HUES6 (cell line): ENCODE results near the gene INPP5F.

Source experiments
- H3K27ac ChIP-seq: 2 replicates; pipeline ENCODE4 v1.7.0; 2013; ENCODE audit warnings: low read depth, mild to moderate bottlenecking, low read length, inconsistent platforms
- H3K27me3 ChIP-seq: 2 replicates; pipeline ENCODE4 v1.6.1; 2013; ENCODE audit warnings: low read length; ENCODE audit not compliant: control insufficient read depth, insufficient read depth
- H3K36me3 ChIP-seq: 2 replicates; pipeline ENCODE4 v1.6.1; 2013; ENCODE audit warnings: low read length; ENCODE audit not compliant: control insufficient read depth, insufficient read depth
- H3K4me1 ChIP-seq: 2 replicates; pipeline ENCODE4 v1.6.1; 2013; ENCODE audit warnings: low read length; ENCODE audit not compliant: control insufficient read depth, insufficient read depth
- H3K4me3 ChIP-seq: 2 replicates; pipeline ENCODE4 v1.5.1; 2013; ENCODE audit warnings: low read depth, low read length
- H3K9ac ChIP-seq: one replicate; pipeline ENCODE4 v1.6.1; 2013; ENCODE audit warnings: mild to moderate bottlenecking, low read length
- H3K9me3 ChIP-seq: 2 replicates; pipeline ENCODE4 v1.6.1; 2013; ENCODE audit warnings: low read depth, low read length; ENCODE audit not compliant: control insufficient read depth, insufficient read depth

Gene INPP5F

DNA sequence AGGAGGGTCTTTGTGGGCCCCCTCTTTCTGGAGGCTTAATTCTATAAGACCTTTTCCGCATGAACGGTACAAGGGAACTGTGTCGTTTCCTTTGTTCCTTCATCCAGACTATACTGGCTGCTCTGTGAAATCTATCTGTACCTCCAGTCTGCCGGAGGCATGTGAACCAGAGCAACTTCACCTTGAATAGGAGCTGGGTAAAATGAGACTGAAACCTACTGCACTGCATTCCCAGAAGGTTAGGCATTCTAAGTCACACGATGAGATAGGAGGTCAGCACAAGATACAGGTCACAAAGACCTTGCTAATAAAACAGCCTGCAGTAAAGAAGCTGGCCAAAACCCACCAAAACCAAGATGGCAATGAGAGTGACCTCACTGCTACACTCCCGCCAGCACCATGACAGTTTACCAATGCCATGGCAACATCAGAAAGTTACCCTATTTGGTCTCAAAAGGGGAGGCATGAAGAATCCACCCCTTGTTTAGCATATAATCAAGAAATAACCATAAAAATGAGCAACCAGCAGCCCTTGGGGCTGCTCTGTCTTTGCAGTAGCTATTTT is 36.8 kb upstream of the INPP5F start:
- H3K27ac ChIP-seq = peak overlapping the region; percentile 94; the same call in 1 of the 2 replicates
- no peak overlapping the region for H3K4me3 ChIP-seq
- no peaks in the 10 kb centered on the region for H3K36me3 ChIP-seq
- peak overlapping the region; percentile 84 for H3K9ac ChIP-seq
- H3K27me3 ChIP-seq = no peaks in the 10 kb centered on the region
- H3K9me3 ChIP-seq = no peaks in the 10 kb centered on the region
- peaks cover 26% of the 10 kb centered on the region for H3K4me1 ChIP-seq

DNA sequence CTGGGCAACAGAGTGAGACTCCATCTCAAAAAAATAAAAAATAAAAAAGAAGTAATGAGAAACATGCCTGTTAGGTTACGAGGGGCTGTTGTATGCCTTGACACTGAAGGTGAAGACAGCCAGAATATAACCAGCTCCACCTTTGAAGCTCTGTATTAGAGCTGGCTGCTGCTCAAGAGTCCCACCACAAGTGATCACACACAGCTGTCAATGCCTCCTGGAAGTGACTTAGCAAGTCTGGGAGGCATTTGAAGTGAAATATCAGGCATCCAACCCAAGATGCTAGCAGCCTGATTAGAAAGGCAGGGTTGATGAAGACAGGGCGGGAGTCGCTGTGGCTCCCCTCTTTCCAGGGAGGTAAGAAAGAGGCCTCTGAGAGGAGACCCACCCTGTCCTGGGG is 34.1 kb upstream of the INPP5F start:
- Histone ChIP-seq H3K4me1 (peaks cover 26% of the 10 kb centered on the region), H3K36me3 (no peaks in the 10 kb centered on the region), H3K27me3 (no peaks in the 10 kb centered on the region), H3K9me3 (peaks cover 5% of the 10 kb centered on the region), H3K9ac (no peak overlapping the region), H3K27ac (no peak overlapping the region), H3K4me3 (no peak overlapping the region)

DNA sequence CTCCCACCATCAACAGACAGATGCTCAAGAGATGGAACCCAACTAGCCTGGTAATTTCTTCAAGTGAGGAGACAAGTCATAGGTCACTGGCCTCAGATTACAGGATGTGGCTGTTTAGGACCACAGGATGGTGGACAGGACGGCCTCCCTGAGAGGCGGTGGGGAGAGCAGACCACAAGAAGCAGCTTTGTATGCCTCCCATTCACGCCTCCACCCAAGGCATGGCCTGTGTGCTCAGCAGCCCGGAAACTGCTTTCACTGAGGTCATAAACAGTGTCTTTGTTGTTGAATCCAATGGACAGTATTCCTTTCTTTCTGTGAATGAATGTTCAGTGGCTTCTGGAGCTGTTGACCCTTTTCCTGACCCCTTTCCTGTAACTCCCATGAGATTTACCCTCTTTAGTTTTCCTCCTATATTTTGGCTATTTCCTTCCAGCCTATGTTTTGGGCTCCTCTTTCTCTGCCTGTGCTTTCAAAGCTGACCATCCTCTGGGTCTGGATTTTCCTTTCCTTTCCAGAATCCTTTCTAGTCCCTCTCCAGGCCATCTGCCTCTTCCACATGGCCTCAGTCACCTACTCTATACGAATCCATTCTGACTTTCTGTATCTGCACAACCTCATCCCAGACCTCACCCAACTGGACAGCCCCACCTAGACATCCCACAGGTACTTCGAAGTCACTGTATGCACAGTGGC is 32.4 kb upstream of the INPP5F start:
- Histone ChIP-seq H3K27me3 (no peaks in the 10 kb centered on the region), H3K27ac (no peak overlapping the region), H3K9me3 (peaks cover 5% of the 10 kb centered on the region), H3K4me1 (peaks cover 18% of the 10 kb centered on the region), H3K4me3 (no peak overlapping the region), H3K9ac (no peak overlapping the region), H3K36me3 (no peaks in the 10 kb centered on the region)

DNA sequence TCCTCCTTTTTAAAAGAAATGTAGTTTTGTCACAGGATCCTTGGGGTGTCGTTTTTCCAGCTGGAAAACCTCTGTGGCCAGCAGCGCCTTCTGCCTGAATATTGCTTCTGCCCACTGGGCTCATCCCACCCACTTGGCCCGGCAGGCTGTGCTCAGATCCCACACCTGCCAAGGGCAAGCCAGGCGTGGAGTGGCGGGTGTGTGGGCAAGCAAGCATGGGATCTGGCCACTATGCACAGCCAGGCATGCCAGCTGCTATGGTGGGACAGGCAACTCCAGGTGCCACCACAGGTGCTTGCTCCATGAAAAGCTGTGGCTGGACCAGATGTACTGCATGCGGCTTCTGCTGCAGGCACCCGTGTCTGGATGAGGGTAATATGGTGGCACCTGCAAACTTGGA is 31.2 kb upstream of the INPP5F start:
- Histone ChIP-seq H3K27ac (no peak overlapping the region), H3K36me3 (no peaks in the 10 kb centered on the region), H3K4me1 (peaks cover 8% of the 10 kb centered on the region; the same call in 1 of the 2 replicates), H3K9ac (no peak overlapping the region), H3K4me3 (no peak overlapping the region), H3K27me3 (no peaks in the 10 kb centered on the region), H3K9me3 (peaks cover 5% of the 10 kb centered on the region)

DNA sequence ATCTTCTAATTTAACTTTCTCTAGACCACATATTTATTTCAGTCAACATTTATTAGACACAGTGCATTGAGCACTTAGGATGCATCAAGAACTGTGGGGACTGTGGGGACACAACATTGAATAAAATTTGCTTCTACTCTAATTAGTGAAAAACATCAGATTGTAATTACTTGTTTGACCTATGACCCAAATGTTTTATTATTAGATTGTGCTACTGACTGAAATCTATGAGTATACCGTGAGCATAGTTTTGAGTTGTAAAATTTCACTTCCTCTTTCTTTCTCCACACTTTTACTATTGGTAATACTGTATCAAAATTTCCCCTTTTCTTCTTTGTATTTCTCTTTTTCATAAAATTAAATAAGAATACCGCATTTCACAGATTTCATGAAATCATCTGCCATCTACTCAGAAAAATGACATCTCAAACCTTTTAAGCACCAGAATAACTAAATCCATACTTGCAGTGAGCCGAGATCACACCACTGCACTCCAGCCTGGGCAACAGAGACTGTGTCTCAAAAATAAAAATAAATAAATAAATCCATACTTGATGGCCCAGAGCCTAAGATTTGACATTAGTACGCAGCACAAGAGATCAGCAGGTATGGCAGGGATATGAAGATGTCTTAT is 25.4 kb upstream of the INPP5F start:
- Histone ChIP-seq H3K27me3 (no peaks in the 10 kb centered on the region), H3K36me3 (no peaks in the 10 kb centered on the region), H3K9ac (no peak overlapping the region), H3K27ac (no peak overlapping the region), H3K9me3 (peaks cover under 1% of the 10 kb centered on the region; the same call in 1 of the 2 replicates), H3K4me1 (peaks cover 7% of the 10 kb centered on the region), H3K4me3 (no peak overlapping the region)

DNA sequence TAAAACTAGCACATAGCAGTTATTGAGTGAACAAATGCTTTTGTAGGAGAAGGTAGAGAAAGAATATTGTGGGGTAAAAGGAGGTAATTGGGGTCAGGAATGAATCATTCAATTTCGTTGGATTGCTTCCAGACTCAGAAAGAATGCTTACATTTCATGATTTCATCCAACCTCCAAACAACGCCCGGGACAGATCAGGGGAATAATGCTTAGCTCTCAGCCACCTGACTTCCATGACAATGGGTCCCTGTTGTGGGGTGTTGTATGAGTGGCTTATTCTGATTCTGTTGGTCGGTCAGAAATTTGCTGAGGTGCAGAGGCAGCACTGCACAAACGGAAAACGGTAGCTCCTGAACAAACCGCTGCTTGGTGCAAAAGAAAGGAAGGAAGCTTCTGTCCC is 24.0 kb upstream of the INPP5F start:
- Histone ChIP-seq H3K4me3 (no peak overlapping the region), H3K9ac (no peak overlapping the region), H3K27me3 (no peaks in the 10 kb centered on the region), H3K36me3 (no peaks in the 10 kb centered on the region), H3K4me1 (peaks cover 7% of the 10 kb centered on the region), H3K27ac (no peak overlapping the region), H3K9me3 (peaks cover 10% of the 10 kb centered on the region)

DNA sequence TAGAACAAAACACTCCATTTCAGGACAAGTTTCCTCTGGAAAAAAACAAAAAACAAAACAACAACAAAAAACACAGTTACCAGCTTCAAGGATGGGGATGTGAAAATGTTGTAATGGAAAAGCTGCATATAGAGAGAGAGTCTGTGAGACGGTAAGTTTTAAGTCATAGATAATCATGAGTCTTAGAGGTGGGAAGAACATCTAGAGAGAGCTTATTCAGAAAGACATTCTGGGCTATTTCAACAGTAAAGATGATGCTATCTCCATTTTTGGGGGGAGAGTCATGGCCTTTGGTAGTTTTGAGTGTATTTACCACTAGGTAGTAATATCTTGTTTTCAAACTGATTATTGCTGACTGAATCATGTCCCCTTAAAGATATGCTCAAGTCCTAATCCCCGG is 23.3 kb upstream of the INPP5F start:
- H3K4me3 ChIP-seq = no peak overlapping the region
- H3K4me1 ChIP-seq = peaks cover 7% of the 10 kb centered on the region
- no peaks in the 10 kb centered on the region for H3K36me3 ChIP-seq
- H3K9ac ChIP-seq = no peak overlapping the region
- peaks cover 17% of the 10 kb centered on the region for H3K9me3 ChIP-seq
- no peak overlapping the region for H3K27ac ChIP-seq
- no peaks in the 10 kb centered on the region for H3K27me3 ChIP-seq

DNA sequence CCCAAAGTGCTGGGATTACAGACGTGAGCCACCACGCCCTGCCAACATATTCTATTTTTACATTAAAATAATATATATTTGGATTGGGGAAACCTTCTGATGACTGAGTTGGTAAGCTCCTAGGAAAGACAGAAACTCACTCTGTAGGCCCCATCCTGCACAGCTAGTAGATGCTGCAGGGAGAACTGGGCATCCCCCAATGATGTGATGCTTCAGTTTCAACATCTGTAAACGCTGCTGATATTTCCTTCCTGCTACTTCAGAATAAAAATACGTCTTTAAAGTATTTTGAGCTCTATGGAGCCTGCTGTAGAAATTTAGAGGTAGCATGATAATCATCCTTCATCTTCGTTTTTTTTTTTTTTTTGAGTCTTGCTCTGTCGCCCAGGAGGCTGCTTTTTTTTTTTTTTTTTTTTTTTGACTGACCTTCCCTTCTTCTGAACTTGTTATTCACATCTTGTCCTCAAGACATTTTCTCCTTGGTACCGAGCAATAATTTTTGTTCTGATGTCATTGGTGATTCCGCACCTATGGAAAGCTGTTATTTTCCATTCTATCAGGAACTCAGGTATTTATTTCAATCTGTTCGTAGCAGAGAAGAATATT is 21.8 kb upstream of the INPP5F start:
- H3K27me3 ChIP-seq = no peaks in the 10 kb centered on the region
- no peak overlapping the region for H3K9ac ChIP-seq
- no peaks in the 10 kb centered on the region for H3K36me3 ChIP-seq
- peaks cover 26% of the 10 kb centered on the region for H3K9me3 ChIP-seq
- no peak overlapping the region for H3K27ac ChIP-seq
- H3K4me3 ChIP-seq = no peak overlapping the region
- H3K4me1 ChIP-seq = peaks cover 7% of the 10 kb centered on the region

DNA sequence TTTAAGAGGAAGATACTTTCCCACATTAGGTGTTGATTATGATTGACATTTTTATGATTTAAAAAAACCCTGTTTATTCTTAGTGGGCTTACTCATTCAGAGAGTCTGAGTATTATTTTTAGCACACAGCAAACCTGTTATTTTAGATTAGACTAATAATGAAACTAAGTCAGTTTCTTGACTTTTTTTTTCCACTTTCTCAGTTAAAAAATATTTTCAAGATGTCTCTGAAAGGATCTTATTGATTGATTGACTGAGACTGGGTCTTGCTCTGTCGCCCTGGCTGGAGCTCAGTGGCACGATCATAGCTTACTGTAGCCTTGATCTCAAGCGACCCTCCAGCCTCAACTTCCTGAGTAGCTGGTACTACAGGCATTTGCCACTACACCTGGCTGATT is 20.4 kb upstream of the INPP5F start:
- H3K9ac ChIP-seq = no peak overlapping the region
- peaks cover 7% of the 10 kb centered on the region for H3K4me1 ChIP-seq
- no peaks in the 10 kb centered on the region for H3K36me3 ChIP-seq
- H3K9me3 ChIP-seq = peaks cover 30% of the 10 kb centered on the region
- H3K27ac ChIP-seq = no peak overlapping the region
- H3K27me3 ChIP-seq = no peaks in the 10 kb centered on the region
- H3K4me3 ChIP-seq = no peak overlapping the region

DNA sequence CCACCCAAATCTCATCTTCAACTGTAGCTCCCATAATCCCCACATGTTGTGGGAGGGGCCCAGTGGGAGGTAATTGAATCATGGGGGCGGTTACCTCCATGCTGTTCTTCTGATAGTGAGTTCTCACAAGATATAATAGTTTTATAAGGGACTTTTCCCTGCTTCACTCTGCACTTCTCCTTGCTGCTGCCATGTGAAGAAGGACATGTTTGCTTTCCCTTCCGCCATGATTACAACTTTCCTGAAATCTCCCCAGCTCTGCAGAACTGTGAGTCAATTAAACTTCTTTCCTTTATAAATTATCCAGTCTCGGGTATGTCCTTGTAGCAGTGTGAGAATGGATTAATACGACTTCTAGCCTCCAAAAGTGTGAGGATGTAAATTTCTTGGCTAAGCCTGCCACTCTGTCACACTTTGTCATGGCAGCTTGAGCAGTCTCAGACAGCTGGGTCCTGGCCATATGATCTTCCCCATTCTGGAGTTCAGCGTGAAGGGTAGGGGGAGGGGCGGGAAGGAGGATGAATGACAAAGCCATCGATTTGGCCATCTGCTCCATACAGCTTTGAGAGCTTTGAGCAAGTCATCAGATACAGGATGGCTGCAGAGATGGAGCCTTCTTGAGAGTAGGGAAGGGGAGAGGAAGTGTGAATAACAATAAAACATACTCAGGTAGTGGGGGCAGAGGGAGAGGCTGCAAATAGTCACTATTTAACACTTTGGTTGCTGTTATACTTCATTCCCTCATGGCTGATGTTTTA is 19.1 kb upstream of the INPP5F start:
- no peaks in the 10 kb centered on the region for H3K36me3 ChIP-seq
- peaks cover 40% of the 10 kb centered on the region for H3K9me3 ChIP-seq
- H3K4me1 ChIP-seq = peaks cover 6% of the 10 kb centered on the region
- no peak overlapping the region for H3K9ac ChIP-seq
- H3K27ac ChIP-seq = no peak overlapping the region
- no peak overlapping the region for H3K4me3 ChIP-seq
- H3K27me3 ChIP-seq = no peaks in the 10 kb centered on the region
